Mesenchymal stem cell (in vitro differentiated cells and primary cell): ENCODE data around the gene GSK3B.

Experiments used
- DNase-seq: peaks from one replicate; pipeline ENCODE4 v3.0.0-alpha.2; 2013
- H2AFZ ChIP-seq: one replicate; pipeline ENCODE4 v1.6.1; 2013; ENCODE audit warnings: low read depth, mild to moderate bottlenecking, control low read depth, inconsistent platforms, low read length, moderate library complexity
- H2AK5ac ChIP-seq: 2 replicates; pipeline ENCODE4 v1.6.1; 2013; ENCODE audit warnings: low read length, moderate library complexity, mild to moderate bottlenecking, inconsistent platforms; ENCODE audit not compliant: severe bottlenecking
- H2BK120ac ChIP-seq: one replicate; pipeline ENCODE4 v1.6.1; 2013; ENCODE audit warnings: low read depth, mild to moderate bottlenecking, inconsistent platforms, low read length, moderate library complexity
- H2BK12ac ChIP-seq, 2 experiments: one replicate each; pipeline ENCODE4 v1.6.1; 2013; ENCODE audit warnings: inconsistent platforms in 2 of 2, low read length in 2 of 2, mild to moderate bottlenecking in 2 of 2, moderate library complexity in 2 of 2, control low read depth in 1 of 2
- H2BK15ac ChIP-seq: one replicate; pipeline ENCODE4 v1.6.1; 2013; ENCODE audit warnings: mild to moderate bottlenecking, low read depth, inconsistent platforms; ENCODE audit not compliant: poor library complexity, severe bottlenecking
- H2BK5ac ChIP-seq: 2 replicates; pipeline ENCODE4 v1.6.1; 2013; ENCODE audit warnings: low read depth, mild to moderate bottlenecking, low read length, control low read depth, inconsistent platforms; ENCODE audit not compliant: poor library complexity, severe bottlenecking
- H3K14ac ChIP-seq, 2 experiments: one replicate each; pipeline ENCODE4 v1.6.1; 2013; ENCODE audit warnings: inconsistent platforms in 2 of 2, low read length in 2 of 2, control low read depth in 1 of 2, mild to moderate bottlenecking in 1 of 2, moderate library complexity in 1 of 2
- H3K18ac ChIP-seq, 2 experiments: one replicate each; pipeline ENCODE4 v1.6.1; 2013; ENCODE audit warnings: inconsistent platforms in 2 of 2, low read length in 2 of 2, control low read depth in 1 of 2, low read depth in 1 of 2, mild to moderate bottlenecking in 1 of 2
- H3K23ac ChIP-seq, 2 experiments: one replicate each; pipeline ENCODE4 v1.6.1; 2013; ENCODE audit warnings: inconsistent platforms in 2 of 2, low read length in 2 of 2, mild to moderate bottlenecking in 2 of 2, moderate library complexity in 2 of 2, control low read depth in 1 of 2
- H3K27ac ChIP-seq: 2 replicates; pipeline ENCODE4 v1.5.1; 2013; ENCODE audit warnings: mild to moderate bottlenecking, moderate library complexity, low read length, control low read depth, inconsistent platforms; ENCODE audit not compliant: poor library complexity, severe bottlenecking
- H3K27me3 ChIP-seq, 2 experiments: 2 replicates each; pipeline versions ENCODE4 v1.6.1 to v1.7.0; 2013; ENCODE audit warnings: low read length in 2 of 2, mild to moderate bottlenecking in 2 of 2, moderate library complexity in 2 of 2, control low read depth in 1 of 2, inconsistent platforms in 1 of 2; ENCODE audit not compliant: control insufficient read depth in 1 of 2, insufficient read depth in 1 of 2
- H3K36me3 ChIP-seq, 2 experiments: 2 replicates each; pipeline versions ENCODE4 v1.6.1 to v1.7.0; 2013; ENCODE audit warnings: low read length in 2 of 2, control low read depth in 1 of 2, inconsistent platforms in 1 of 2, low read depth in 1 of 2, mild to moderate bottlenecking in 1 of 2; ENCODE audit not compliant: insufficient read depth in 2 of 2, control insufficient read depth in 1 of 2
- H3K4ac ChIP-seq, 2 experiments: one replicate each; pipeline ENCODE4 v1.6.1; 2013; ENCODE audit warnings: inconsistent platforms in 2 of 2, low read length in 2 of 2, mild to moderate bottlenecking in 2 of 2, moderate library complexity in 2 of 2, control low read depth in 1 of 2, low read depth in 1 of 2
- H3K4me1 ChIP-seq: 2 replicates; pipeline ENCODE4 v1.6.1; 2013; ENCODE audit warnings: low read depth, low read length, control low read depth; ENCODE audit not compliant: control insufficient read depth, insufficient read depth
- H3K4me2 ChIP-seq: 2 replicates; pipeline ENCODE4 v1.6.1; 2013; ENCODE audit warnings: low read length, mild to moderate bottlenecking, inconsistent platforms; ENCODE audit not compliant: poor library complexity, severe bottlenecking
- H3K4me3 ChIP-seq, 2 experiments: 2 replicates each; pipeline versions ENCODE4 v1.5.1 to v1.7.0; 2013; ENCODE audit warnings: low read length in 2 of 2, mild to moderate bottlenecking in 2 of 2, control low read depth in 1 of 2, low read depth in 1 of 2; ENCODE audit not compliant: insufficient read depth in 1 of 2
- H3K79me1 ChIP-seq: replicated peaks from 2 replicates; pipeline ENCODE4 v1.6.1; 2013; ENCODE audit warnings: mild to moderate bottlenecking, control low read depth, low read length, inconsistent platforms; ENCODE audit not compliant: poor library complexity, severe bottlenecking
- H3K9ac ChIP-seq: 2 replicates; pipeline ENCODE4 v1.7.0; 2013; ENCODE audit warnings: mild to moderate bottlenecking, low read length, moderate library complexity
- H3K9me3 ChIP-seq: 2 replicates; pipeline ENCODE4 v1.7.0; 2013; ENCODE audit warnings: mild to moderate bottlenecking, low read length; ENCODE audit not compliant: control insufficient read depth
- H4K8ac ChIP-seq: one replicate; pipeline ENCODE4 v1.6.1; 2013; ENCODE audit warnings: inconsistent platforms, mild to moderate bottlenecking, low read length, moderate library complexity
- H4K91ac ChIP-seq: one replicate; pipeline ENCODE4 v1.6.1; 2013; ENCODE audit warnings: mild to moderate bottlenecking, low read length, inconsistent platforms
- WGBS: methylation state at CpG from one replicate; pipeline ENCODE4 v1.1.7; 2013; ENCODE audit warnings: mixed read lengths; 5-methylcytosine and 5-hydroxymethylcytosine counted together

Gene GSK3B

GRCh38 chr3:119955972-119956371 lies 138.3 kb downstream of the GSK3B start:
- Histone ChIP-seq H2BK5ac (no peak overlapping the region), H3K36me3 (peaks cover 0 to 1% of the 10 kb centered on the region in 2 experiments), H3K9me3 (no peaks in the 10 kb centered on the region), H2BK15ac (no peak overlapping the region), H2AK5ac (no peak overlapping the region), H3K23ac (no peak overlapping the region), H4K91ac (no peak overlapping the region), H3K27ac (no peak overlapping the region), H3K27me3 (no peaks in the 10 kb centered on the region), H3K9ac (no peak overlapping the region), H4K8ac (no peak overlapping the region), H2BK120ac (no peak overlapping the region), H3K14ac (no peak overlapping the region), H3K4me1 (no peaks in the 10 kb centered on the region), H2BK12ac (no peak overlapping the region), H3K4me2 (no peak overlapping the region), H2AFZ (no peak overlapping the region), H3K18ac (no peak overlapping the region), H3K4ac (no peak overlapping the region), H3K4me3 (no peak overlapping the region), H3K79me1 (peaks cover 13% of the 10 kb centered on the region)
- DNase-seq, result no peak
- 96% methylated on average over 4 of the region's 6 CpGs for WGBS

- no peak overlapping the region for H3K14ac ChIP-seq
- H3K79me1 ChIP-seq, result peaks cover 9% of the 10 kb centered on the region
- H3K18ac ChIP-seq, result no peak overlapping the region
- H2BK15ac ChIP-seq, result no peak overlapping the region
- DNase-seq, result no peak
- no peak overlapping the region for H4K8ac ChIP-seq
- no peak overlapping the region for H2BK5ac ChIP-seq
- no peak overlapping the region for H3K9ac ChIP-seq
- H3K23ac ChIP-seq, result no peak overlapping the region
- no peak overlapping the region for H3K27ac ChIP-seq
- no peak overlapping the region for H2BK120ac ChIP-seq
- no peak overlapping the region for H3K4ac ChIP-seq
- no peak overlapping the region for H3K4me2 ChIP-seq
- H2AFZ ChIP-seq, result no peak overlapping the region
- WGBS, result 100% methylated on average over 1 of the region's 3 CpGs
- no peak overlapping the region for H2BK12ac ChIP-seq
- no peak overlapping the region for H4K91ac ChIP-seq
- no peaks in the 10 kb centered on the region for H3K9me3 ChIP-seq
- H3K27me3 ChIP-seq, result no peaks in the 10 kb centered on the region
- no peaks in the 10 kb centered on the region for H3K4me1 ChIP-seq
- H3K4me3 ChIP-seq, result no peak overlapping the region
- H3K36me3 ChIP-seq, result peaks cover 0 to 9% of the 10 kb centered on the region in 2 experiments
- H2AK5ac ChIP-seq, result no peak overlapping the region
Measured at GRCh38 chr3:119950666-119951325, 143.5 kb downstream of the GSK3B start.

DNA sequence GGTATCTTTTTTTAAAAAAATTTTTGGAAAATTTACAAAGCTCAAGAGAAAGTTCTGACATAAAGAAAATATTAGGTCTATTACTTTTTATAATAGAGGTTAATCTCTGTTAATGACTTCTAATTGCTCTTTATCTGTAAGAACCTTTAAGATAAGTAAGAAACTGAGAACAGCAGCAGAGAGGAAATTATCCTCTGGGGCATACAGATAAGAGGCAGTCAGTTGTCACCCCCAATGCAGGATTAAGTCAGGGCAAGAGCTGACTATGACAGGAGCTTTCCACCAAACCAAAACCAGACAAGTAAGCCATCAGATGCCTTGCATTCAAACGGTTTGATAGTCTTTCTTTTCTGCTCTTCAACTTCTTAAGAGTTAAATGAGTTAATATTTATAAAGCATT lies 149.0 kb downstream of the GSK3B start:
- no CpG with 5 or more reads among the region's 1 CpG for WGBS
- Histone ChIP-seq H3K36me3 (peaks cover 0 to 31% of the 10 kb centered on the region in 2 experiments), H3K79me1 (peaks cover 7% of the 10 kb centered on the region), H3K14ac (no peak overlapping the region), H2BK120ac (no peak overlapping the region), H3K27me3 (no peaks in the 10 kb centered on the region), H3K4ac (no peak overlapping the region), H4K8ac (no peak overlapping the region), H4K91ac (no peak overlapping the region), H3K23ac (no peak overlapping the region), H3K18ac (no peak overlapping the region), H3K4me1 (no peaks in the 10 kb centered on the region), H2BK12ac (no peak overlapping the region), H3K9me3 (no peaks in the 10 kb centered on the region), H2BK15ac (no peak overlapping the region), H2AK5ac (no peak overlapping the region), H3K9ac (no peak overlapping the region), H3K27ac (no peak overlapping the region), H2AFZ (no peak overlapping the region), H2BK5ac (no peak overlapping the region), H3K4me2 (no peak overlapping the region), H3K4me3 (no peak overlapping the region)
- no peak for DNase-seq

DNA sequence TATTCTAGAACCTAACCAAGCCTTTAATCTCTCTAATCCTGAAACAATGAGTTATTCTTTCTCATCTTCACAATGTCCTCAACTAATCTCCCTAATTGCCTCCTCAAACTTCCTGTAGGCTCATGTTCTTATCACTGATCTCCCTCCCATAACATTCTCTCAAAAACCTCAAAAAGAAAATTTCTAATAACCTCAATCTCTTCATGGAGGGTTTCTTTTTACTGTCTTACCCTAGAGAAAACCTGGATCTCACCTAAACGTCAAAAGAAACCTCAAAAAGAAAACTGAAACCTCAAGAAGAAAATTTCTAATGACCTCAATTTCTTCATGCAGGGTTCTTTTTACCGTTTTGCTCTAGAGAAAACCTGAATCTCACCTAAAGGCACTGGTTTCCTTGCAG lies 150.2 kb downstream of the GSK3B start:
- Histone ChIP-seq H2BK15ac (no peak overlapping the region), H3K14ac (no peak overlapping the region), H2BK5ac (no peak overlapping the region), H2AFZ (no peak overlapping the region), H3K23ac (no peak overlapping the region), H3K4ac (no peak overlapping the region), H3K27me3 (no peaks in the 10 kb centered on the region), H4K8ac (no peak overlapping the region), H2BK120ac (no peak overlapping the region), H3K18ac (no peak overlapping the region), H3K36me3 (peaks cover 0 to 37% of the 10 kb centered on the region in 2 experiments), H2AK5ac (no peak overlapping the region), H3K4me1 (no peaks in the 10 kb centered on the region), H3K79me1 (peaks cover 7% of the 10 kb centered on the region), H3K9ac (no peak overlapping the region), H4K91ac (no peak overlapping the region), H3K4me3 (no peak overlapping the region), H3K9me3 (no peaks in the 10 kb centered on the region), H2BK12ac (no peak overlapping the region), H3K4me2 (no peak overlapping the region), H3K27ac (no peak overlapping the region)
- 85% methylated on average over 2 of the region's 2 CpGs for WGBS
- no peak for DNase-seq
